ENCODE results near the gene SNAI1.

The SNAI1 gene

GRCh38 chr20:50013976-50014375 lies 31.2 kb downstream of the SNAI1 start:
- H3K27ac ChIP-seq: no peak overlapping the region
- no peak for TF ChIP-seq ZFX (IDR thresholded peaks at IDR 0.05)
- TF ChIP-seq CTCF (conservative IDR thresholded peaks at IDR 0.05): no peak

- no peak overlapping the region for H3K27ac ChIP-seq
- TF ChIP-seq CTCF (conservative IDR thresholded peaks at IDR 0.05) (no peak), ZFX (IDR thresholded peaks at IDR 0.05) (no peak)
Measured at GRCh38 chr20:50014570-50015562, 32.1 kb downstream of the SNAI1 start.

GRCh38 chr20:50015636-50015992 lies 32.8 kb downstream of the SNAI1 start:
- H3K27ac ChIP-seq: peak overlapping the region; percentile 7; the same call in 1 of the 2 replicates

GRCh38 chr20:50015993-50016770 lies 33.4 kb downstream of the SNAI1 start:
- TF ChIP-seq ZFX (IDR thresholded peaks at IDR 0.05): no peak
- no peak for TF ChIP-seq CTCF (conservative IDR thresholded peaks at IDR 0.05)
- peak overlapping the region; percentile 7 for H3K27ac ChIP-seq

More at GRCh38 chr20:50015636-50015992, 32.8 kb downstream of the SNAI1 start:
- TF ChIP-seq ZFX (IDR thresholded peaks at IDR 0.05) (no peak), CTCF (conservative IDR thresholded peaks at IDR 0.05) (no peak)

- H3K27ac ChIP-seq: 0 out of 2 replicates have a peak overlapping the region, but pooled peaks have one; percentile 3
- TF ChIP-seq ZFX (IDR thresholded peaks at IDR 0.05) (no peak), CTCF (conservative IDR thresholded peaks at IDR 0.05) (no peak)
Measured at GRCh38 chr20:50017160-50017559, 34.4 kb downstream of the SNAI1 start.

- TF ChIP-seq CTCF (conservative IDR thresholded peaks at IDR 0.05): no peak
- TF ChIP-seq ZFX (IDR thresholded peaks at IDR 0.05): no peak
- peak overlapping the region; percentile 94 for H3K27ac ChIP-seq
Measured at GRCh38 chr20:50017576-50018248, 34.9 kb downstream of the SNAI1 start.

Measured in C4-2B (cell line).